Lower lobe of right lung (tissue), 2 donors: ENCODE data around the gene RFX4. TPM values are rescaled to one million over a fixed set of nuclear protein-coding genes. Genes with fewer than 3 reads are reported as not detected.

Experiments
- ATAC-seq, 2 donors: fragments of 200-7000 bp; cut with Tn5 transposase; one replicate each; pipeline ENCODE4 v1.9.1; 2020 to 2022; ENCODE audit warnings: mild to moderate bottlenecking in 2 of 2, moderate library complexity in 2 of 2
- DNase-seq: peaks from one replicate; pipeline ENCODE4 v3.0.0-alpha.2; 2020
- H3K27ac ChIP-seq: fragments of 200-600 bp; one replicate; pipeline ENCODE4 v1.8.0; 2022
- H3K27me3 ChIP-seq: fragments of 200-600 bp; one replicate; pipeline ENCODE4 v1.8.0; 2022; ENCODE audit warnings: low read depth
- H3K36me3 ChIP-seq: fragments of 200-600 bp; one replicate; pipeline ENCODE4 v1.8.0; 2022; ENCODE audit warnings: mild to moderate bottlenecking
- H3K4me1 ChIP-seq: fragments of 200-600 bp; one replicate; pipeline ENCODE4 v1.8.0; 2022
- H3K4me3 ChIP-seq: fragments of 200-600 bp; one replicate; pipeline ENCODE4 v1.8.0; 2022; ENCODE audit warnings: mild to moderate bottlenecking
- H3K9me3 ChIP-seq: fragments of 200-600 bp; one replicate; pipeline ENCODE4 v1.8.0; 2022
- CTCF ChIP-seq: fragments of 200-600 bp; IDR thresholded peaks from one replicate; pipeline ENCODE4 v1.8.0; 2022; ENCODE audit warnings: antibody characterized with exemption, mild to moderate bottlenecking
- intact Hi-C: fragments of 100-400 bp; cut with DNase I; formaldehyde crosslinking; loops from one replicate; pipeline ENCODE4 v1.11.0; 2022
- total RNA-seq: library from RNA; stranded (reverse); fragmentation: NEBNext Ultra II Directional; extraction: Animal tissue kit (Norgen Biotek cat#: 25700); gene quantifications from one replicate; pipeline ENCODE4 v1.2.1, GENCODE V29; 2021
- donor health status: DM: no; HTN: yes; CAD: no; lungs with severe emphysema.

Gene RFX4
- total RNA-seq, 1 donor from 2014 or later: not detected

GRCh38 chr12:106774005-106774807 is 191.4 kb downstream of the RFX4 start, which contains the start of gene RIC8B:
RIC8B (plus strand) TSS chr12:106774682; CDS start chr12:106774746, 64 bp downstream.
- Histone ChIP-seq H3K4me1 (peaks cover 15% of the 10 kb centered on the region), H3K4me3 (peak within 1 kb of the TSS; percentile 84), H3K27ac (peak within 1 kb of the TSS; percentile 95), H3K27me3 (no peaks in the 10 kb centered on the region), H3K9me3 (no peaks in the 10 kb centered on the region), H3K36me3 (no peaks in the 10 kb centered on the region)
- DNase-seq: peak; percentile 94
- intact Hi-C loops: no loop called here
- no peak for TF ChIP-seq CTCF
- ATAC-seq: peak; percentile 97 to 98

GRCh38 chr12:106774808-106775524 is 192.2 kb downstream of the RFX4 start:
- Histone ChIP-seq H3K27me3 (no peaks in the 10 kb centered on the region), H3K36me3 (no peaks in the 10 kb centered on the region), H3K4me3 (peak overlapping the region; percentile 84), H3K9me3 (no peaks in the 10 kb centered on the region), H3K4me1 (peaks cover 15% of the 10 kb centered on the region), H3K27ac (peak overlapping the region; percentile 95)
- DNase-seq (no peak), ATAC-seq (no peak)
- TF ChIP-seq CTCF: no peak
- intact Hi-C loops: no loop called here

GRCh38 chr12:106776897-106777296 is 194.1 kb downstream of the RFX4 start:
- ATAC-seq (no peak), DNase-seq (no peak)
- H3K4me1 ChIP-seq: peaks cover 15% of the 10 kb centered on the region
- no peaks in the 10 kb centered on the region for H3K27me3 ChIP-seq
- H3K36me3 ChIP-seq: no peaks in the 10 kb centered on the region
- no peak for TF ChIP-seq CTCF
- intact Hi-C loops: no loop called here
- H3K9me3 ChIP-seq: no peaks in the 10 kb centered on the region
- H3K4me3 ChIP-seq: no peak overlapping the region
- H3K27ac ChIP-seq: no peak overlapping the region

- Histone ChIP-seq H3K27me3 (no peaks in the 10 kb centered on the region), H3K4me1 (peaks cover 8% of the 10 kb centered on the region), H3K9me3 (no peaks in the 10 kb centered on the region), H3K36me3 (peaks cover 17% of the 10 kb centered on the region), H3K4me3 (no peak overlapping the region), H3K27ac (no peak overlapping the region)
- no peak for TF ChIP-seq CTCF
- no peak for ATAC-seq
- intact Hi-C loops: no loop called here
- no peak for DNase-seq
Observed at GRCh38 chr12:106780010-106780631, 197.3 kb downstream of the RFX4 start.

GRCh38 chr12:106782619-106783018 is 199.8 kb downstream of the RFX4 start:
- H3K27ac ChIP-seq: no peak overlapping the region
- no peaks in the 10 kb centered on the region for H3K27me3 ChIP-seq
- TF ChIP-seq CTCF: no peak
- ATAC-seq (no peak), DNase-seq (no peak)
- no peaks in the 10 kb centered on the region for H3K4me1 ChIP-seq
- H3K36me3 ChIP-seq: peaks cover 34% of the 10 kb centered on the region
- intact Hi-C loops: no loop called here
- no peaks in the 10 kb centered on the region for H3K9me3 ChIP-seq
- no peak overlapping the region for H3K4me3 ChIP-seq
